ENCODE measurements around the gene ALK.

The ALK gene

DNA sequence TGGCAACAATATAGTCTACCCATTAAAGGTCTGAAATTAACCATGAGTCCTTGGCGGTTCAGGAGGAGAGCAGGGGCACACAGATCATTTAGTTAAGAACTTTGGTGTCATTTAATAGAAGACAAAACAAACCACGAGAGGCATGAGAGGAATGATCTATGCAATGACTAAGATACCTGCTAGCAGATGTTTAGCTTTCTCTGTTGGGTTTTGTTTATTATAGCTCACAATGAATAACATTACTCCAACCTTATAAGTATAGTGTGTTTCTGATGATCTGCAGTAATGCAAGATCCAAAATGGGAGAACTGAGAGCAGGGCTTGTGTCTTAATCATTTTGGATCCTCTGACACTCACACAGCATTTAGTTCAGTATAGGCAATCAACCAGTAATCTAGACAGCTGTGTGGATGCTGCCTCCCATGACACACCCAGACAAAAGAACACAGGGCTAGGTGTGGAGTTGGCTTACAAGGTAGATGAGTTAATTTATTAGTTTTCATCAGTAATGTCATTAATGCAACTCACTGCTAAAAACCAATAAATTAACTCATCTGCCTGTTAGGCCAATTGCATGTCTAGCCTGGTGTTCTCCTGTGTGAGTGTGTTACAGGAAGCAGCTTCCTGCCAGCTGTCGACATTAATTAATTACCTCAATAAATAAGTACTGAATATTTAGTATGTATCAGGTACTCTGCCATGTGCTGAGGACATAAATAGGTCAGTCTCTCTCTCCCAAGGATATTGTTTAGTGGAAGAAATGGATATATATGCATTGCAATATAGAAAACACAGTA lies 713.8 kb downstream of the ALK start:
- DNase-seq: no peak

- no peak for DNase-seq
Observed at GRCh38 chr2:29206941-29207340, 714.4 kb downstream of the ALK start.

DNA sequence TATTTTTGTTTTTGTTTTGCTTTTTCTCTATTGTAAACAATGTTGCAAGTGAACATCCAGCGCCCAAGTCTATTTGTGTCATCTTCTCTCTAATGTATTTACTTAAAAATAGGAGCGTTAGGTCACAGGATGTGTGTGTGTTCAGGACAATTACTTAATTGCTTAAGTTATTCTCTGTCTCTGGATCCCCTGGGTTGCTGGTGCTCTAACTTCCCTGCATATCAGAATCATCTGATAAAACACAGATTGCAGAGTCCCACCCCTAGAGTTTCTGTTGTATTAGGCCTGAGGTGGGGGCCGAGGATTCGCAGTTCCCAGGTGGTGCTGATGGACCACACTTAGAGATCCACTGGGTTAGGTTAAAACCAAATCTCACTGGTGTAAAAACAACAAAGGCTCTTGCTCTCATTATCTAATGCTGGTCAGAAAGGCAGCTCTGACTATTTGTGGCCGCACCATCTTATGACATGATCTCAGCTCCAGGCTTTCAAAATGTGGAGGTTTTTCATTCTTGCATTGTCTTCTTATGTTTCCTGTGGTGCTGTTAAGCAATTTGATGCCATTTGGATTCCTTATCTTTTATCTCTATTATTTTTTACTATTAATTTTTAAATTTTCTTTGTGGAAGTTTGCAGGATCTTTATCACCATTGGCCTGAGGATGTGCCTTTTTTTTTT lies 718.4 kb downstream of the ALK start:
- DNase-seq: no peak

GRCh38 chr2:29201979-29202378 lies 719.4 kb downstream of the ALK start:
- no peak for DNase-seq

DNA sequence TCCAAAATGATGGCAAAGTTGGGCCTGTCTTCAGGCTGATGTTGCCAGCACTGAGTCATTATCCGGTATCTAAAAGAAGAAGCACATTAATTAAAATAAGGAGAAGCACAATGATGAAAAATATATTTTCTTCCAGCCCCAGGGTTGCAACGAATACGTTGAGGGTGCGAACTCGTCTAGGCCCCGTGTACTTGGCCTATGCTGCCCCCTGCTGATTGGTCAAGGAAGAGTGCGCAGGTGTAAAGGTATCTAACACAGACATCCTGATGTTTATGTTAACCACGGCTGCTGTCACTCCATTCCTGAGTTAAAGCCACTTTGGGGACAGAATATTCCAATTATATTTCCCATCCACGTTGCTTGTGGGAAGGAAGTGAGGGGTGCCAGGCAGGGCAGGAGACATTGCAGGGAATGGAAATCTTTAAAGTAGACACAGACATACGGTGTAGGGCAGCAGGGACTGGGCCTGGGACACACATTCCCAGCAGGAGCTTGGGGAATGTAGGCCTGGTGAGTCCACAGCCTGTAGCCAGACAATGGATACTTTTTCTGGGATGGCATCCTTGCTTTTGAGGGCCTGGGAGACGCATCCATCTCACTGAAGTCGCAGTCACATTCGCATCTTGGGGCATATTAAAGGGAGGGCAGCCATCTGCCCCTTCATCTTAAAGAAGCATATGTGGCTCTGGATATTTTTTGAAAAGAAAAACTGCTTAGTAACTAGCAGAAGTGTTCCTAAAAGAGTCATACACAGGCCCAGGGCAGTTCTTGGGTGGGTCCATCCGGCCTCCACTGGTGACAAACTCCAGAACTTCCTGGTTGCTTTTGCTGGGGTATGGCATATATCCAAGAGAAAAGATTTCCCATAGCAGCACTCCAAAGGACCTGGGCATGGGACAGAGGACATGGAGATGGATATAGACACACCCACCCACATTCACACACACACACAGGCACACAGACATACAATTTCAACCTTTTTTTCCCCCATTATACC lies 724.3 kb downstream of the ALK start:
- DNase-seq: peak; percentile 23 to 84

- DNase-seq: no peak
Observed at GRCh38 chr2:29195796-29196195, 725.6 kb downstream of the ALK start.

- no peak for DNase-seq
Observed at GRCh38 chr2:29193681-29194080, 727.7 kb downstream of the ALK start.

GRCh38 chr2:29193111-29193510 lies 728.3 kb downstream of the ALK start:
- no peak for DNase-seq

- DNase-seq: no peak
Observed at GRCh38 chr2:29192526-29192925, 728.9 kb downstream of the ALK start.

DNA sequence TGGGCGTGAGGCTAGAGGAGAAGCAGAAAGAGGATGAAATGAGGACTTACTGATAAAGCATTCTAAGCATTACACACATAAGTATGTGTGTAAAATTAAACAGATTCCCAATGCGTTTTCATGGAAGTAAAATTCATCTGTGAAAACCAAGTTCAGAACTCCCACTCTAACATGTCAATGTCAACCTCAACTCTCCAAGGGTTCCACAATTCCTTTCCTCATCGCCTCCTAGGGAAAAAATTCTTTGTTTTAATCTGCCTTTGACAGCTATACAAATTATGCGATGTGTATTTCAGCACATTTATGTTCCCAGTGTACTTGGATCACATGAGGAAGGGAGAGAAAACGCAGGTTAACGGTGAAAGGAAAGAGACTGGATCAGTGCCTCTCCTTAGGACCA lies 729.6 kb downstream of the ALK start:
- no peak for DNase-seq

GRCh38 chr2:29189052-29189451 lies 732.3 kb downstream of the ALK start:
- no peak for DNase-seq

DNA sequence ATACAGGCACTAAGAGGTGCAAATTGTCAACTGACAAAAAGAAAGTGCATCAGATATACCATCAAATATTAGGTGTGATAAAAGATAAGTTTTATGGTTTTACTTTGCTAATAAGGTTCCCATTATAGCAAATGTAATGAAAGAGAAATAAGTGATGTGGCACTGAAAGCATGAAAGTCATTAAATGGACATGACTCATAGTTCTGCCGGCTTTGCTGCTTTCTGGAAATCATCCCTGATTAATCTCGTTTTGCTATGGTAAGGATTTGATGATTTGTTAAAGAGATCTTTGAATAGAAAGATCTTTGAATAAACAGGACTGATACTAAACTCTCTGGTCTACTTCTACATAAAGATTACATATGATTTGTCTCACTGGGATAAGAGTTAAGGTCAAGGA lies 733.5 kb downstream of the ALK start:
- no peak for DNase-seq

DNA sequence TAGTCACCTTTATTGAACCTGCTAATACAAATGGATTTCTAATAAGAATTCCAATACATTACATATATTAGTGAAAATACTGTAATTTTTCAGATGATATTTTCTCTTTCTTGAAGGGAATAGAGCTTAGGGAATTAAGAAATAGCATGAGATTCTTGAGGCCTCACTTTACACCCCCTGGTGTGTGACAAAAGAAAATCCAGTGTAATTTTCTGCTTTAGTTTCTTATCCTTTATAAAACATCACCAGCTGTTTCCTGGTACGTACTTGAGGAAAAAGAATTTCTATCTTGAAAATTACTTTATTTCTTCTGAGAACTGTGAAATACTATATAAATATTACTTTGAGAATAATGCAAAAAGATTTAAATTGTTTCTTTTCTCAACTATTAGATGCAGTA lies 734.6 kb downstream of the ALK start:
- DNase-seq: no peak

GRCh38 chr2:29184531-29184930 lies 736.9 kb downstream of the ALK start:
- DNase-seq: no peak

GRCh38 chr2:29182920-29183319 lies 738.5 kb downstream of the ALK start:
- no peak for DNase-seq

DNA sequence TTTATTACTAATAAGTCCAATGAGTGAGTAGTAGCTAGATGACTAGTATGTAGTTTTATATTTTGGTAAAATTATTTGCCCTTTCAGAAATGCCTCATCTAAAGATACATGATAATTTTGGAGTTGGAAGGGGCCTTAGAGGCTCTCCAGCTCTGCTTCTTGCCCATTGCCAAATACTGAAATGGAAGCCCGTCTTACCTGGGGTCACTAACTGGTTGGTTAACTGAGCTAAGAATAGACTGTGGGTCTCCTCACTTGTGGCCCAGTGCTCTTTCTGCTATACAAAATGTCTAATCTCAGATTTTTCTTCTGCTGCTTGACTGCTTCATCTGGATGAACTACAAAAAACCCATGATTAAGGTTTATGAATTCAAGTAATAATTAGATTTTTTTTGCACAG lies 739.1 kb downstream of the ALK start:
- no peak for DNase-seq

DNA sequence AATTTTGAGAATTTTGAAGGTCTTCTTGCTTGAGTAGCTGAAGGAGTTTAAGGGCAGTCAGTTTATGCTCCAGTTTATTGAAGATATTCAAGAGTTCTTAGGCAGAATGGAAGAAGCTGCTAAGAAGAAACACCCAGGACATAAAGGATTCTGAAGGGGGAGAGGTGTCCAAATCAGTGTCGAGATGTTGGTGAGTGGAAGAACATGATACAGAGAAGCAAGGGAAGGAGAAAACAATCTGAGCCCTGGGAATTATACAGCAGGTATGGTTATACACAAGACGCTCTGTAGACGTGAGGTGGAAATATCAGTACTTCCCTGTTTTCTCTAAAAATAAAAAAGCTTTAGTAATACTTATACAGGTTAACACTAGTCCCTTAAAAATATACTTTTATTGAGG lies 746.0 kb downstream of the ALK start:
- DNase-seq: no peak

- no peak for DNase-seq
Observed at GRCh38 chr2:29174937-29175336, 746.4 kb downstream of the ALK start.

- no peak for DNase-seq
Observed at GRCh38 chr2:29166242-29167039, 754.9 kb downstream of the ALK start.

GRCh38 chr2:29165362-29166241 lies 755.8 kb downstream of the ALK start:
- no peak for DNase-seq

DNA sequence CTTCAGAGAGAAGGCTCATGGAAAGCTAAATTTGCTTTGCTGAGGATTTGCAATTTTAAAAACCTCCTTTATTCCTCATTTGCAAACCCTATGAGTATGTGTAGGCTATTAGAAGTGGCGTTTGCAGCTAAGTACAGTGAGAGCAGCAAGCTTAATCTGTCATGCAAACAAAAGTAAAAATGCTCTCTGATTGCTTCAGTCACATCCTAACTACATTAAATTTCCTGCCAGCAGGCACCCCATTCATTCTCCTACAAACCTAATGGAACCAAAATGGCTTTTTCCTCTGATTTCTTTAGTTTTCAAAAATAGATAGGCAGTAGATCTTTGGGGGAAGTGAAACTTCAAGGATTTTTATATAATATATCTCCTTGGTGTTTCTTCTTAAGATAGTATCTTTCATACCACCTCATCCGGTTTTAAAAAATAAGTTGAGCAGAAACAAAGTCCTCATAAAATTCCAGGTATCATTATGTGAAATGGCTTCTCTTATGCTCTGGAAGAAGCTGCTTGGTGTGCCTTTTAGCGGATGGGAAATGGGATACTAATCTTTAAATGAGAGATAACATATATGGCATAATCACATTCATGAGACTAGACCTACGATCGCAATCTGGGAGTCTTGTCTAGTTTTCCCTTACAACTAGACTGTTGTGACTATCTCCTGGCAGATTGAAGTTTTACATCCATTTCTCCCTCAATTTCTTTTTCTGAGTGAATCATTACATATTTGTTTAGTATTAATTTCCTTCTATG lies 757.1 kb downstream of the ALK start:
- no peak for DNase-seq
